Measurements from ENCODE around the gene GPR15.

GPR15 gene

DNA sequence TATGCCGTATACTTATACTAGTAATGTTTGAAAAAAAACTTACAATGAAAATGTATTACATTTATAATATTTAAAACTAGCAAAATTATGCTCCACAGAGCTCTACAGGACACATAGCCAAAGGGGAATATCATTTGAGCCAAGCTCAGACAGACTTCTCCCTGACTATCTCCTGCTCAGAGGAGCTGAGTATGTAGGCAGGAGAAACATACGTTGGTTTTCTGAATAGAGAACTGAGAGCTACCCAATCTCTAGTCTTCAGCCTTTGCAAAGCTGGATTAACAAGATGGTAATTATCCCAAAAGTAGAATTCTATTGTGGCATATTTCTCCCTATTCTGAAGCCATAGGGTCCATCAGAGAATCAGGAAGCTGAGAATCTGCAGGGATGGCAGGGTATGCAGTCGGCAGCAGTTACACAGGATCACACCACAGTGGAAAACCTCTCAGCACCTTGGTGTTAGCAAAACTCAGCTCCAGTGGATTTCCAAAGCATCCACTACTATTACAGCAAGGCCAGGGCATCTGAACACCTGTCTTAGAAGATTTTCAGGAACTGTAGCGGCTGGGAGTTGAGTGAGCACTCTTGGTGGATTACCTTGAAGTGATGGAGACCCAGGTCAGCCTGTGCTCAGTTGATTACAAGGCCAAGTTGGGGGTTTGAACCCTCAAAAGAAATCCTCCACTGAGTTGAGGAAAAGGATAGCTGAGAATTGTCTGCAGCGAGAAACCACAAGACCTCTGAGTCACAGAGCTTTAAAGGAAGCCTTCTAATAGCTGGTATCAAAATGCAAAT, 30.1 kb downstream of the GPR15 start:
- no peak overlapping the region for H3K4me3 ChIP-seq (replicated peaks in 1 of 2; ENCODE audit: low read depth in 2 of 2, low read length in 2 of 2)
- peak in 1 of 2 donors; percentile 39 for DNase-seq (ENCODE audit: low read depth in 2 of 2)
- TF ChIP-seq, protein P1, sequence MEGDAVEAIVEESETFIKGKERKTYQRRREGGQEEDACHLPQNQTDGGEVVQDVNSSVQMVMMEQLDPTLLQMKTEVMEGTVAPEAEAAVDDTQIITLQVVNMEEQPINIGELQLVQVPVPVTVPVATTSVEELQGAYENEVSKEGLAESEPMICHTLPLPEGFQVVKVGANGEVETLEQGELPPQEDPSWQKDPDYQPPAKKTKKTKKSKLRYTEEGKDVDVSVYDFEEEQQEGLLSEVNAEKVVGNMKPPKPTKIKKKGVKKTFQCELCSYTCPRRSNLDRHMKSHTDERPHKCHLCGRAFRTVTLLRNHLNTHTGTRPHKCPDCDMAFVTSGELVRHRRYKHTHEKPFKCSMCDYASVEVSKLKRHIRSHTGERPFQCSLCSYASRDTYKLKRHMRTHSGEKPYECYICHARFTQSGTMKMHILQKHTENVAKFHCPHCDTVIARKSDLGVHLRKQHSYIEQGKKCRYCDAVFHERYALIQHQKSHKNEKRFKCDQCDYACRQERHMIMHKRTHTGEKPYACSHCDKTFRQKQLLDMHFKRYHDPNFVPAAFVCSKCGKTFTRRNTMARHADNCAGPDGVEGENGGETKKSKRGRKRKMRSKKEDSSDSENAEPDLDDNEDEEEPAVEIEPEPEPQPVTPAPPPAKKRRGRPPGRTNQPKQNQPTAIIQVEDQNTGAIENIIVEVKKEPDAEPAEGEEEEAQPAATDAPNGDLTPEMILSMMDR (IDR thresholded peaks at IDR 0.05; ENCODE audit: low read depth, low read length), result no peak

DNA sequence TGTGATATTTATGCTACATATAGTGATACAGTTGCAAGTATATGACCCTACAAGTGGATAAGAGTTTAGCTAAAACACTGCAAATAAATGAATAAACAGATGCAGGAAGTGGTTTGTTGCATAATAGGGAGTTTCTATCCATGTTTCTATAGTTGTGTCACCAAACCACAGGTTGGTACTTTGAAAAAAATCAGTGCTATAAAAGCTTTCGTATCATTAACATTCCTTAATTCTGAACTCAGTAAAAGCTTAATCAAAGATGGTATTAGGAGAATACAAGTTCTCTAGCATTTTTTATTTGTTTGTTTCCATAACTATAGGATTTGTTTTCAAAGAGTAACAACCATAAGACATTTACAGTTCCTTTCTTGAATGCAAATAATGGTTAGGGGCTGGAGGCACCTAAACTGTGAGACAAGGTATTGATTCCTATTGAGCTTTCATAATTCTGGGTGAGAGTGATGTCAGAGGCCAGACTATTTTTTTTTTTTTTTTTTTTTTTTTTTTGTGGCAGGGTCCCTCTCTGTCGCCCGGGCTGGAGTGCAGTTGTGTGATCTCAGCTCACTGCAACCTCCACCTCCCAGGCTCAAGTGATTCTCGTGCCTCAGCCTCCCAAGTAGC, 32.0 kb downstream of the GPR15 start:
- peak; percentile 41 to 83 for DNase-seq (ENCODE audit: low read depth in 2 of 2)
- H3K4me3 ChIP-seq (replicated peaks in 1 of 2; ENCODE audit: low read depth in 2 of 2, low read length in 2 of 2), result no peak overlapping the region
- TF ChIP-seq, protein P1 (IDR thresholded peaks at IDR 0.05; ENCODE audit: low read depth, low read length), result no peak

GRCh38 chr3:98564282-98565005, 32.7 kb downstream of the GPR15 start:
- no peak overlapping the region for H3K4me3 ChIP-seq (replicated peaks in 1 of 2; ENCODE audit: low read depth in 2 of 2, low read length in 2 of 2)

DNA sequence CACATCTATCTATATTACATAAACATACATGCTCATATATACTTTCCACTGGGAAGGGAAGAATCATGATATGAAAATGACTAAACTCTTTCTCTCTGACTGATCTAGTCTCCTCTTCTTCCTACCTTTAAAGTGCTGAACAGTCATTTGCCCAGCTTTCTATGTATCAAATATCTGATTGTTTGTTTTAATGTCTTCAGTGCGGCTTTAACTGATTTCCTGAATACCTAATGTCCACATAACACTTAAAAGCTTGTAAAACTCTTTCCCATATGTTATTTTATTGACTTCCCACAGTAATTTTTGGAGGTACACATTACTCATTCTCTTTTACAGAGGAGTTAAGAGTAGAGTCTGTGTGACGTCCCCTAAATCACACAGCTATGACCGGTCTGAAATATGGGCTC, 33.5 kb downstream of the GPR15 start:
- TF ChIP-seq, protein P1 (IDR thresholded peaks at IDR 0.05; ENCODE audit: low read depth, low read length), result no peak
- DNase-seq (ENCODE audit: low read depth in 2 of 2), result no peak
- H3K4me3 ChIP-seq (replicated peaks in 1 of 2; ENCODE audit: low read depth in 2 of 2, low read length in 2 of 2), result no peak overlapping the region

More at GRCh38 chr3:98564282-98565005, 32.7 kb downstream of the GPR15 start:
- TF ChIP-seq, protein P1 (IDR thresholded peaks at IDR 0.05; ENCODE audit: low read depth, low read length), result no peak
- DNase-seq (ENCODE audit: low read depth in 2 of 2), result no peak

DNA sequence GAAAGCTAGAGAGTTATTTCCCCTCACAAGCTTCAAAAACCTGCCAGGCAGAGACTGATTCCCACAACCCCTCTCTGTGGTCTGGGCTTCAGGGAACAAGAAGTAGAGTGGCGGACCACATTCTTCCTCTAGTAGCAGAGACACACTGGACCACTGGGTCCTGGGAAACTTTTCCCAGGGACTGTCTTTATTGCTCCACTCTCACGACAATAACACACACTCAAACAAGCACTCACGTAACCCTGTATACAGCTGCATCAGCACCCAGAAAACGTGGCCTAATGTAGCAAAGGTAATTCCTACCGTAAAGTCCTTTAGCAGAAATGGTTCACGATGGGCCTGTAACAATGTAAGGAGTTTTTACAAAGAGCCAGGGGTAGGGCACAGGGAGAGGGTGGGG, 34.1 kb downstream of the GPR15 start:
- H3K4me3 ChIP-seq (replicated peaks in 1 of 2; ENCODE audit: low read depth in 2 of 2, low read length in 2 of 2), result no peak overlapping the region
- DNase-seq (ENCODE audit: low read depth in 2 of 2), result no peak
- TF ChIP-seq, protein P1 (IDR thresholded peaks at IDR 0.05; ENCODE audit: low read depth, low read length), result no peak

DNA sequence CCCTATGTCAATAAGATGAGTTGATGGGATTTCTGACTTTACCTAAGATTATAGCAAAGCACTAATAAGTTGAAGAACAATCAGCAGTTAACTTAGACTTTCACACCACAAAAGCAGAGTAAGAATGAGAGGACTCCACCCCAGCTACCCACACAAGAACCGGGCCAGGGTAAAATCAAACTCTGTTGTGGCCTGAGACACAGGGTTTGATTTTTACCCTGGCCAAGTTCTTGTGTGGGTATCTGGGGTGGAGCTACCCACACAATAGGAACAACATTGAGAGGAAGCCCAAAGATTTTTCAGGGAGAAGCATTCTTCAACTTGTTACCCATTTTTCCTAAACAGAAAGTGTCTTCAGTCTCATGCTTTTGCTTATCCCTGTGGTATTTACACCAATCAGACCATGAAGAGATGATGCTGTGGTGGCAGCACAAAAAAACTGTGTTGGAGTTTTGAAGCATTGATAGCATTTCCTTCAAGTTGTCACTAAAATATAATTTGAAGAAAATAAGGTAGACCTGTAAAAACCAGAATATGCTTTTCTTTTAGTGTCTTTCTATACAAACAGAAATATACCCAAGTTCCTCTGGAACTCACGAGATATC, 36.0 kb downstream of the GPR15 start:
- TF ChIP-seq, protein P1 (IDR thresholded peaks at IDR 0.05; ENCODE audit: low read depth, low read length), result no peak
- no peak for DNase-seq (ENCODE audit: low read depth in 2 of 2)
- H3K4me3 ChIP-seq (replicated peaks in 1 of 2; ENCODE audit: low read depth in 2 of 2, low read length in 2 of 2), result no peak overlapping the region
